HepG2 (cell line): ENCODE results near the gene ENAH. TPM values are rescaled to one million over a fixed set of nuclear protein-coding genes. Genes with fewer than 3 reads are reported as not detected.

Experiments
- AGO2 ChIP-seq: fragments of 200-400 bp; formaldehyde crosslinking; optimal IDR thresholded peaks from 2 replicates; pipeline ENCODE3; 2017; ENCODE audit warnings: mild to moderate bottlenecking, low read depth, low read length, moderate library complexity
- ASH2L ChIP-seq: fragments of 300-600, 200-600 bp; sonication (generic); IDR thresholded peaks from 2 replicates; pipeline ENCODE4 v1.7.0; 2017; ENCODE audit warnings: low read depth, mild to moderate bottlenecking, moderate library complexity, mixed read lengths, low read length; ENCODE audit not compliant: insufficient read length
- ETV6 ChIP-seq: sonication (generic); formaldehyde crosslinking; conservative IDR thresholded peaks from 2 replicates; pipeline ENCODE4 v1.4.0; 2020; ENCODE audit warnings: missing genetic modification reagents
- FOXM1 ChIP-seq: sonication (generic); formaldehyde crosslinking; IDR thresholded peaks from 2 replicates; pipeline ENCODE4 v1.5.0; 2020; ENCODE audit warnings: missing genetic modification reagents
- GATA4 ChIP-seq: sonication (generic); IDR thresholded peaks from 2 replicates; pipeline ENCODE4 v1.6.1; 2016; ENCODE audit warnings: antibody characterized with exemption, low read depth, borderline replicate concordance
- GPN1 ChIP-seq: sonication (generic); formaldehyde crosslinking; IDR thresholded peaks from 2 replicates; pipeline ENCODE4 v1.5.1; 2020; ENCODE audit warnings: missing genetic modification reagents, borderline replicate concordance
- ISL2 ChIP-seq: sonication (generic); formaldehyde crosslinking; IDR thresholded peaks from 2 replicates; pipeline ENCODE4 v1.5.0; 2020; ENCODE audit warnings: missing genetic modification reagents
- NFYB ChIP-seq: sonication (generic); formaldehyde crosslinking; IDR thresholded peaks from 2 replicates; pipeline ENCODE4 v1.4.0; 2020; ENCODE audit warnings: missing genetic modification reagents
- PLRG1 ChIP-seq: fragments of 450-650 bp; conservative IDR thresholded peaks from 2 replicates; pipeline ENCODE4 v1.6.1; 2016
- POGZ ChIP-seq: sonication (generic); formaldehyde crosslinking; IDR thresholded peaks from 2 replicates; pipeline ENCODE4 v1.4.0; 2020; ENCODE audit warnings: mild to moderate bottlenecking, missing genetic modification reagents
- TCF12 ChIP-seq, 2 experiments: fragments of 450-650 bp in 1 of 2; sonication (generic) in 1 of 2; formaldehyde crosslinking in 1 of 2; IDR thresholded peaks; 2 replicates each; pipeline versions ENCODE4 v1.6.1 to v1.8.0; 2017 to 2022; ENCODE audit warnings: antibody characterized with exemption in 1 of 2, mild to moderate bottlenecking in 1 of 2, missing genetic modification reagents in 1 of 2, moderate library complexity in 1 of 2
- ZNF232 ChIP-seq: sonication (generic); formaldehyde crosslinking; IDR thresholded peaks from 2 replicates; pipeline ENCODE4 v1.4.0; 2020; ENCODE audit warnings: missing genetic modification reagents, borderline replicate concordance
- ZNF24 ChIP-seq: fragments of 450-650 bp; IDR thresholded peaks from 2 replicates; pipeline ENCODE4 v1.6.1; 2017; ENCODE audit warnings: antibody characterized with exemption, mild to moderate bottlenecking
- ZNF44 ChIP-seq: sonication (generic); formaldehyde crosslinking; IDR thresholded peaks from 2 replicates; pipeline ENCODE4 v1.5.1; 2020; ENCODE audit warnings: mild to moderate bottlenecking, missing genetic modification reagents
- ZNF607 ChIP-seq: sonication (generic); formaldehyde crosslinking; IDR thresholded peaks from 2 replicates; pipeline ENCODE4 v1.5.1; 2020; ENCODE audit warnings: missing genetic modification reagents, mild to moderate bottlenecking, borderline replicate concordance
- ZNF83 ChIP-seq: sonication (generic); formaldehyde crosslinking; IDR thresholded peaks from 2 replicates; pipeline ENCODE4 v1.4.0; 2020; ENCODE audit warnings: missing genetic modification reagents, mild to moderate bottlenecking, borderline replicate concordance
- polyA plus RNA-seq, 8 experiments: library from polyadenylated mRNA; depleted of rRNA in 3 of 8; stranded (reverse) in 7 of 8; unstranded in 1 of 8; fragments of >200 nt; fragmentation: Illumina TruSeq in 4 of 8; extraction: Trizol in 4 of 8; gene quantifications; 2 replicates each; pipeline versions ENCODE4 v1.2.1 to v1.2.3, GENCODE V29; 2011 to 2016; ENCODE audit warnings: low read depth in 4 of 8, missing spikeins in 1 of 8, mixed read lengths in 1 of 8; ENCODE audit not compliant: insufficient read depth in 1 of 8
- total RNA-seq, 5 experiments: library from RNA; depleted of rRNA; stranded (reverse); fragments of >200 nt; fragmentation: Illumina TruSeq; extraction: Trizol; gene quantifications; 2 replicates each; pipeline ENCODE4 v1.2.3, GENCODE V29; 2016; ENCODE audit warnings: low read depth in 1 of 5
- TF ChIP-seq, protein P1 (sequence below): IDR thresholded peaks from 2 replicates; pipeline ENCODE4 v1.6.1; 2016; ENCODE audit warnings: low read depth, missing genetic modification reagents, missing compliant biosample characterization
- TF ChIP-seq, protein P2 (sequence below): IDR thresholded peaks from 2 replicates; pipeline ENCODE4 v1.6.1; 2012; ENCODE audit warnings: inconsistent platforms
- TF ChIP-seq, protein P3 (sequence below): sonication (generic); formaldehyde crosslinking; IDR thresholded peaks from 2 replicates; pipeline ENCODE4 v1.8.0; 2022; ENCODE audit warnings: missing genetic modification reagents, mild to moderate bottlenecking, borderline replicate concordance
- TF ChIP-seq, protein P4 (sequence below): sonication (generic); formaldehyde crosslinking; IDR thresholded peaks from 2 replicates; pipeline ENCODE4 v1.4.0; 2020; ENCODE audit warnings: mild to moderate bottlenecking, missing genetic modification reagents
- TF ChIP-seq, protein P5 (sequence below): IDR thresholded peaks from 2 replicates; pipeline ENCODE4 v1.6.1; 2016; ENCODE audit warnings: low read depth, borderline replicate concordance
- TF ChIP-seq, protein P6 (sequence below): IDR thresholded peaks from 2 replicates; pipeline ENCODE4 v1.6.1; 2016

The ENAH gene
- total and polyA plus RNA-seq, 2 of the 13 experiments (the other 11 are each of a cell fraction or from before 2014, with no cell fraction given), result 22.1 to 58.3 TPM

DNA sequence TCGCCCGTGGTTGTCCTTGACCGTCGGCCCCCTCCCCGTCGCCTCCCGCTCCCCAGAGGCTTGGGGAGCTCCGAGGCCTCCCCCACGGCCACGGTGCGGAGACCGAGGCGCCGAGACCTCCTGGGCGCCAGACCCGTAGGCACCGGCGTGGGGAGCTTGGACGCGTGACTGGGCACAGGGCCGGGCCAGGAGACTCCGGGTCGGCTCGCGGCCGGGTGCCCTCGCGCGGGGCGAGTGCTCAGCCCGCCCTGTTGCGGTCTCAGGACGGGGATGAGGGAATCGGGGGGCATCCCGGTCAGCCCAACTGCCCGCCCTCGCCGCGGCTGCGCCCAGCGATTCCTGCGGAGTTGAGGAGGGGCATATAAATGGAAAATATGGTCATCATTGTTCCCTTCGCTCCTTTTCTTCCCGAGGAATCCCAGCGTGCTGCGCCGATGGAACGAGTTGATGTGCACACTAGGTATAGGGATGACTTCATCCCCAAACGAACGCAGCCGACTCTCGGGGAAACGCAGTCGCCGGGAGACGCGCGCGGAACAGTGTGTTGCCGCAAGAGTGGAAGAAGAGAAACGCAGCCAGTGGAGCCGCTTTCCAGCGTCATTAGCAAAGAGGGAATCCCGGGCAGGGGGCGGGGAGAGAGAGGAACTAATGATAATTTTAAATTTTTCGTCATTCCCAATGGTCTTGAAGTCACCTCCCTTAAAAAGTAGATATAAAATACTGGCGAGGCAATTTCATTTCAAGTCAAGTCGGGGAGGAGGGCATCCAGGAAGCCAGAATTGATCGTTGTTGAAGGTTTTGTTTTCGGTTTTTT is 747 bp upstream of the ENAH start (continued):
- peak; percentile 12; the same call in 1 of the 2 replicates for TF ChIP-seq NFYB (CRISPR knock-in tag)
- no peak for TF ChIP-seq GPN1 (CRISPR knock-in tag)
- TF ChIP-seq ZNF607, result no peak
- peak; percentile 59 for TF ChIP-seq ISL2 (CRISPR knock-in tag)
- no peak for TF ChIP-seq ZNF24
- TF ChIP-seq ASH2L, result peak; percentile 55
- TF ChIP-seq, protein P1, sequence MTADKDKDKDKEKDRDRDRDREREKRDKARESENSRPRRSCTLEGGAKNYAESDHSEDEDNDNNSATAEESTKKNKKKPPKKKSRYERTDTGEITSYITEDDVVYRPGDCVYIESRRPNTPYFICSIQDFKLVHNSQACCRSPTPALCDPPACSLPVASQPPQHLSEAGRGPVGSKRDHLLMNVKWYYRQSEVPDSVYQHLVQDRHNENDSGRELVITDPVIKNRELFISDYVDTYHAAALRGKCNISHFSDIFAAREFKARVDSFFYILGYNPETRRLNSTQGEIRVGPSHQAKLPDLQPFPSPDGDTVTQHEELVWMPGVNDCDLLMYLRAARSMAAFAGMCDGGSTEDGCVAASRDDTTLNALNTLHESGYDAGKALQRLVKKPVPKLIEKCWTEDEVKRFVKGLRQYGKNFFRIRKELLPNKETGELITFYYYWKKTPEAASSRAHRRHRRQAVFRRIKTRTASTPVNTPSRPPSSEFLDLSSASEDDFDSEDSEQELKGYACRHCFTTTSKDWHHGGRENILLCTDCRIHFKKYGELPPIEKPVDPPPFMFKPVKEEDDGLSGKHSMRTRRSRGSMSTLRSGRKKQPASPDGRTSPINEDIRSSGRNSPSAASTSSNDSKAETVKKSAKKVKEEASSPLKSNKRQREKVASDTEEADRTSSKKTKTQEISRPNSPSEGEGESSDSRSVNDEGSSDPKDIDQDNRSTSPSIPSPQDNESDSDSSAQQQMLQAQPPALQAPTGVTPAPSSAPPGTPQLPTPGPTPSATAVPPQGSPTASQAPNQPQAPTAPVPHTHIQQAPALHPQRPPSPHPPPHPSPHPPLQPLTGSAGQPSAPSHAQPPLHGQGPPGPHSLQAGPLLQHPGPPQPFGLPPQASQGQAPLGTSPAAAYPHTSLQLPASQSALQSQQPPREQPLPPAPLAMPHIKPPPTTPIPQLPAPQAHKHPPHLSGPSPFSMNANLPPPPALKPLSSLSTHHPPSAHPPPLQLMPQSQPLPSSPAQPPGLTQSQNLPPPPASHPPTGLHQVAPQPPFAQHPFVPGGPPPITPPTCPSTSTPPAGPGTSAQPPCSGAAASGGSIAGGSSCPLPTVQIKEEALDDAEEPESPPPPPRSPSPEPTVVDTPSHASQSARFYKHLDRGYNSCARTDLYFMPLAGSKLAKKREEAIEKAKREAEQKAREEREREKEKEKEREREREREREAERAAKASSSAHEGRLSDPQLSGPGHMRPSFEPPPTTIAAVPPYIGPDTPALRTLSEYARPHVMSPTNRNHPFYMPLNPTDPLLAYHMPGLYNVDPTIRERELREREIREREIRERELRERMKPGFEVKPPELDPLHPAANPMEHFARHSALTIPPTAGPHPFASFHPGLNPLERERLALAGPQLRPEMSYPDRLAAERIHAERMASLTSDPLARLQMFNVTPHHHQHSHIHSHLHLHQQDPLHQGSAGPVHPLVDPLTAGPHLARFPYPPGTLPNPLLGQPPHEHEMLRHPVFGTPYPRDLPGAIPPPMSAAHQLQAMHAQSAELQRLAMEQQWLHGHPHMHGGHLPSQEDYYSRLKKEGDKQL (CRISPR knock-in tag), result no peak
- no peak for TF ChIP-seq PLRG1
- TF ChIP-seq, protein P2, sequence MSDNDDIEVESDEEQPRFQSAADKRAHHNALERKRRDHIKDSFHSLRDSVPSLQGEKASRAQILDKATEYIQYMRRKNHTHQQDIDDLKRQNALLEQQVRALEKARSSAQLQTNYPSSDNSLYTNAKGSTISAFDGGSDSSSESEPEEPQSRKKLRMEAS, result peak; percentile 61; the same call in 1 of the 2 replicates
- TF ChIP-seq POGZ (CRISPR knock-in tag), result peak; percentile 47; the same call in 1 of the 2 replicates
- no peak for TF ChIP-seq ETV6 (CRISPR knock-in tag)
- no peak for TF ChIP-seq FOXM1
- no peak for TF ChIP-seq GATA4
- TF ChIP-seq, protein P3, sequence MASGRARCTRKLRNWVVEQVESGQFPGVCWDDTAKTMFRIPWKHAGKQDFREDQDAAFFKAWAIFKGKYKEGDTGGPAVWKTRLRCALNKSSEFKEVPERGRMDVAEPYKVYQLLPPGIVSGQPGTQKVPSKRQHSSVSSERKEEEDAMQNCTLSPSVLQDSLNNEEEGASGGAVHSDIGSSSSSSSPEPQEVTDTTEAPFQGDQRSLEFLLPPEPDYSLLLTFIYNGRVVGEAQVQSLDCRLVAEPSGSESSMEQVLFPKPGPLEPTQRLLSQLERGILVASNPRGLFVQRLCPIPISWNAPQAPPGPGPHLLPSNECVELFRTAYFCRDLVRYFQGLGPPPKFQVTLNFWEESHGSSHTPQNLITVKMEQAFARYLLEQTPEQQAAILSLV (CRISPR knock-in tag), result 0 out of 2 replicates have a peak, but pooled peaks have one; percentile 50
- TF ChIP-seq, protein P4, sequence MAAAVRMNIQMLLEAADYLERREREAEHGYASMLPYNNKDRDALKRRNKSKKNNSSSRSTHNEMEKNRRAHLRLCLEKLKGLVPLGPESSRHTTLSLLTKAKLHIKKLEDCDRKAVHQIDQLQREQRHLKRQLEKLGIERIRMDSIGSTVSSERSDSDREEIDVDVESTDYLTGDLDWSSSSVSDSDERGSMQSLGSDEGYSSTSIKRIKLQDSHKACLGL, result peak; percentile 81; the same call in 1 of the 2 replicates
- TF ChIP-seq ZNF232 (CRISPR knock-in tag), result no peak
- TF ChIP-seq ZNF44 (CRISPR knock-in tag), result no peak
- TF ChIP-seq TCF12 (IDR thresholded peaks at IDR 0.05), result no peak
- peak; percentile 71; the same call in 1 of the 2 replicates for TF ChIP-seq TCF12 (CRISPR knock-in tag; IDR thresholded peaks at IDR 0.05)
- TF ChIP-seq, protein P5, sequence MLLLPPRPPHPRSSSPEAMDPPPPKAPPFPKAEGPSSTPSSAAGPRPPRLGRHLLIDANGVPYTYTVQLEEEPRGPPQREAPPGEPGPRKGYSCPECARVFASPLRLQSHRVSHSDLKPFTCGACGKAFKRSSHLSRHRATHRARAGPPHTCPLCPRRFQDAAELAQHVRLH (CRISPR knock-in tag), result peak; percentile 50; the same call in 1 of the 2 replicates
- TF ChIP-seq AGO2, result peak; percentile 70
- TF ChIP-seq, protein P6, sequence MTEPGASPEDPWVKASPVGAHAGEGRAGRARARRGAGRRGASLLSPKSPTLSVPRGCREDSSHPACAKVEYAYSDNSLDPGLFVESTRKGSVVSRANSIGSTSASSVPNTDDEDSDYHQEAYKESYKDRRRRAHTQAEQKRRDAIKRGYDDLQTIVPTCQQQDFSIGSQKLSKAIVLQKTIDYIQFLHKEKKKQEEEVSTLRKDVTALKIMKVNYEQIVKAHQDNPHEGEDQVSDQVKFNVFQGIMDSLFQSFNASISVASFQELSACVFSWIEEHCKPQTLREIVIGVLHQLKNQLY (CRISPR knock-in tag), result no peak
- TF ChIP-seq ZNF83 (CRISPR knock-in tag), result no peak
